Pancreas (tissue), 10 donors: Measurements from ENCODE around the gene RNF123. TPM values are rescaled to one million over a fixed set of nuclear protein-coding genes. Genes with fewer than 3 reads are reported as not detected.
A peak's percentile ranks its signal among the peaks of the same experiment; 100 is the strongest.

Experiments
- ATAC-seq, 4 donors: fragments of 200-7000 bp; cut with Tn5 transposase; one replicate each; pipeline versions ENCODE4 v1.8.0 to v1.9.1; 2020; ENCODE audit warnings: mild to moderate bottlenecking in 4 of 4, moderate library complexity in 4 of 4
- DNase-seq, 6 donors: peaks; one replicate each; pipeline ENCODE4 v3.0.0-alpha.2; 2020
- FAIRE-seq: peaks from 2 replicates; lab custom pipeline; 2012; peaks lifted over from hg19 to GRCh38; lab: Jason Lieb, UNC
- H3K27ac ChIP-seq, 4 donors: fragments of 200-600 bp; sonication (generic); 1 replicate in 3 of 4; 2 replicates in 1 of 4; pipeline versions ENCODE4 v1.5.0 to v1.8.0; 2020
- H3K27me3 ChIP-seq, 4 donors: fragments of 200-600 bp; one replicate each; pipeline ENCODE4 v1.8.0; 2021
- H3K36me3 ChIP-seq, 3 donors: fragments of 200-600 bp; sonication (generic) in 1 of 3; one replicate each; pipeline versions ENCODE4 v1.5.0 to v1.8.0; 2020 to 2021
- H3K4me1 ChIP-seq, 3 donors: fragments of 200-600 bp; one replicate each; pipeline ENCODE4 v1.8.0; 2021
- H3K4me3 ChIP-seq, 4 donors: fragments of 200-600 bp; sonication (generic) in 2 of 4; one replicate each; pipeline versions ENCODE4 v1.5.0 to v1.8.0; 2020 to 2021
- H3K9me3 ChIP-seq, 4 donors: fragments of 200-600 bp; one replicate each; pipeline ENCODE4 v1.8.0; 2021
- WGBS, 2 donors: extraction: QIAGEN DNeasy Blood & Tissue Kit; methylation state at CpG; one replicate each; pipeline ENCODE4 v1.1.7; 2013; 5-methylcytosine and 5-hydroxymethylcytosine counted together
- intact Hi-C, 3 donors: fragments of 100-400 bp; cut with DNase I; formaldehyde crosslinking; loops; one replicate each; pipeline versions ENCODE4 v1.11.1 to v1.14.2; 2022
- polyA plus RNA-seq, 2 donors: library from polyadenylated mRNA; stranded (reverse); fragments of 200-250 nt; gene quantifications; one replicate each; pipeline ENCODE4 v1.2.3, GENCODE V29; 2013
- total RNA-seq, 6 donors: library from RNA; stranded (reverse); fragmentation: NEBNext Ultra II Directional in 4 of 6; extraction: Animal tissue kit (Norgen Biotek cat#: 25700) in 4 of 6; gene quantifications; one replicate each; pipeline versions ENCODE4 v1.2.1 to v1.2.4, GENCODE V29; 2021 to 2023
- TF ChIP-seq, protein P1 (sequence below), 4 donors: fragments of 200-600 bp; sonication (generic) in 3 of 4; IDR thresholded peaks; one replicate each; pipeline versions ENCODE4 v1.5.0 to v1.8.0; 2021; ENCODE audit warnings: antibody characterized with exemption in 4 of 4
- donor health status: healthy with polysubstance abuse.
- donor health status: DM: no; HTN: no; CAD: no; lungs with moderate emphysema.
- donor health status: DM: no; HTN: no; CAD: no.
- donor health status: control.
- donor health status: control.
- donor health status: Bipolar disorder and iron deficiency.
- donor health status: DM: yes; HTN: yes; CAD: no.
- donor health status: DM: no; HTN: no; CAD: no.
- donor health status: DM: no; HTN: no; CAD: no.
- donor health status: DM: yes; HTN: yes; CAD: no.

RNF123 gene
- total and polyA plus RNA-seq, 8 donors = 13.5 to 27.6 (median 20.6) TPM

DNA sequence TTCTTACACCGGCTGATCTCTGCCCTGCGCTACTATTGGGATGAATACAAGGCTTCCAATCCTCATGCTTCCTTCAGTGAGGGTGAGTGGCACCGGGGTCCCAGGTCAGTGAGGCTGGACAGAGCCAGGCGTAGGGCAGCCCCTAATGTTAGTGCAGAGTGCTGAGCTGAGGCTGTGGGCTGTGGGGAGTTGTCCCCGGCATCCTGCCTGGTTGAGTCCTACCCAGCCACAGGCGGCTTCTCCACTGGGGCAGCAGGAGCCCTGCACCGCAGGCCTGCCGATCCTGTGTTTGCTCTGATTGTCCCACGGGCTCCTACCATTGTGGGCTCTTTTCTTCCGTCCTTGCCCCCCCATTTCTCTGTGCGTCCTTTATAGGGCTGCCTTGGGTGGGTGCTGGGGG lies 13.3 kb downstream of the RNF123 start:
- FAIRE-seq (no peak), ATAC-seq (no peak), DNase-seq (peak in 2 of 6 donors; percentile 17 to 61)
- Histone ChIP-seq H3K4me3 (no peak overlapping the region), H3K4me1 (no peaks in the 10 kb centered on the region), H3K9me3 (no peaks in the 10 kb centered on the region), H3K27me3 (no peaks in the 10 kb centered on the region), H3K36me3 (peaks cover 0 to 9% (median 0%) of the 10 kb centered on the region in 3 donors), H3K27ac (no peak overlapping the region)
- intact Hi-C loops = loop anchor here in 2 of 3 donors (5.0 to 10.0 kb wide), 2 partner anchors 140 to 142 kb away; no protein-coding TSS in a partner anchor
- TF ChIP-seq, protein P1, sequence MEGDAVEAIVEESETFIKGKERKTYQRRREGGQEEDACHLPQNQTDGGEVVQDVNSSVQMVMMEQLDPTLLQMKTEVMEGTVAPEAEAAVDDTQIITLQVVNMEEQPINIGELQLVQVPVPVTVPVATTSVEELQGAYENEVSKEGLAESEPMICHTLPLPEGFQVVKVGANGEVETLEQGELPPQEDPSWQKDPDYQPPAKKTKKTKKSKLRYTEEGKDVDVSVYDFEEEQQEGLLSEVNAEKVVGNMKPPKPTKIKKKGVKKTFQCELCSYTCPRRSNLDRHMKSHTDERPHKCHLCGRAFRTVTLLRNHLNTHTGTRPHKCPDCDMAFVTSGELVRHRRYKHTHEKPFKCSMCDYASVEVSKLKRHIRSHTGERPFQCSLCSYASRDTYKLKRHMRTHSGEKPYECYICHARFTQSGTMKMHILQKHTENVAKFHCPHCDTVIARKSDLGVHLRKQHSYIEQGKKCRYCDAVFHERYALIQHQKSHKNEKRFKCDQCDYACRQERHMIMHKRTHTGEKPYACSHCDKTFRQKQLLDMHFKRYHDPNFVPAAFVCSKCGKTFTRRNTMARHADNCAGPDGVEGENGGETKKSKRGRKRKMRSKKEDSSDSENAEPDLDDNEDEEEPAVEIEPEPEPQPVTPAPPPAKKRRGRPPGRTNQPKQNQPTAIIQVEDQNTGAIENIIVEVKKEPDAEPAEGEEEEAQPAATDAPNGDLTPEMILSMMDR (IDR thresholded peaks at IDR 0.05) = no peak
- WGBS, 2 donors = 84 to 89% methylated on average over 11 of the region's 11 CpGs

DNA sequence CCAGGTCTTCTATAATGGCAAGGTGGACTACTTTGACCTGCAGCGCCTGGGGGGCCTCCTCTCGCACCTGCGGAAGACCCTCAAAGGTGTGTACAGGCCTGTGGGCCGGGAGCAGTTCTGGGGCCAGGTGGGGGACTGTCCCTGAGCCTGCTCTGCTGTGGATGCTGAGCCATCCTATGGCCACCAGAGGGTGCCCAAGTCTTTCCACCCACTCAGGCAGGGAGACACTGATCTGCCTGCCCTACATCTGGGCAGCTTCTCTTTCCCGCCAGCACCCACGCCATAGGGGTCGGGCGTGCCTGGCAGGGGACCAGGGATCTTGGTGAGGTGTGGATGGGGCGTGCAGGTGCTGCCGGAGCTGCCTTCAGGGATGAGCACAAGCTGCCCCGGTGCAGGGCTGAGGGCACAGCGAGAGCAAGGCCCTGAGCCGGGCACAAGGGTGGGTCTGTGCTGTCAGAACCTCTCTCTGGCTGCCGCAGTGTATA lies 14.1 kb downstream of the RNF123 start:
- H3K4me3 ChIP-seq = no peak overlapping the region
- intact Hi-C loops = loop anchor here in 2 of 3 donors (5.0 to 10.0 kb wide), 2 partner anchors 139 to 141 kb away; no protein-coding TSS in a partner anchor
- H3K27ac ChIP-seq = no peak overlapping the region
- no peaks in the 10 kb centered on the region for H3K9me3 ChIP-seq
- WGBS, 2 donors = 45 to 52% methylated on average over 14 of the region's 14 CpGs
- FAIRE-seq (no peak), DNase-seq (peak in 4 of 6 donors; percentile 53 to 79 (median 72)), ATAC-seq (peak; percentile 81 to 96 (median 91))
- H3K4me1 ChIP-seq = no peaks in the 10 kb centered on the region
- TF ChIP-seq, protein P1 (IDR thresholded peaks at IDR 0.05) = peak; percentile 73 to 86 (median 82)
- H3K27me3 ChIP-seq = no peaks in the 10 kb centered on the region
- peaks cover 0 to 9% (median 0%) of the 10 kb centered on the region in 3 donors for H3K36me3 ChIP-seq

DNA sequence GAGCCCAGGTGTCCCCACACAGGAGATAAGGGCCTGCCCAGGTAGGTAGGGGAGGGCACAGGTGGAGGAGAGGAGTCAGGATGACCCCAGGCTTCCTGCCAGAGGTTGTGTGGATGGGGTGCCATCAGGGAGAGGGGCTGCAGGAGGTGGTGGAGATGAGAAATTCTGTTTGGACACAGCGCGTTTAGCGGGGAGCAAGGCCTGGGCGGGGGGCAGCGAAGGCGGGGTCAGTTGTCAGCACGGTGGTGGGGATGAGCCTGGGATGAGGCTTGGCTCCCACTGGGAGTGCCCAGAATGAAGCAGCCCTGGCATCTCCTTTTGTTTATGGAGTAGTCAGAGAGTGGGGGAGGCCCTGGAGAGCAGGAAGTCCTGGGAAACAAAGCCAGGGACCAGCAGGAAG lies 14.6 kb downstream of the RNF123 start:
- ATAC-seq = no peak
- H3K27me3 ChIP-seq = no peaks in the 10 kb centered on the region
- TF ChIP-seq, protein P1 (IDR thresholded peaks at IDR 0.05) = no peak
- H3K36me3 ChIP-seq = peaks cover 0 to 9% (median 0%) of the 10 kb centered on the region in 3 donors
- intact Hi-C loops = loop anchor here in 2 of 3 donors (5.0 to 10.0 kb wide), 2 partner anchors 138 to 141 kb away; no protein-coding TSS in a partner anchor
- no peak overlapping the region for H3K27ac ChIP-seq
- no peaks in the 10 kb centered on the region for H3K9me3 ChIP-seq
- H3K4me3 ChIP-seq = no peak overlapping the region
- no peaks in the 10 kb centered on the region for H3K4me1 ChIP-seq
- WGBS, 2 donors = 95 to 96% methylated on average over 7 of the region's 7 CpGs
- DNase-seq = peak in 1 of 6 donors; percentile 55
- no peak for FAIRE-seq

DNA sequence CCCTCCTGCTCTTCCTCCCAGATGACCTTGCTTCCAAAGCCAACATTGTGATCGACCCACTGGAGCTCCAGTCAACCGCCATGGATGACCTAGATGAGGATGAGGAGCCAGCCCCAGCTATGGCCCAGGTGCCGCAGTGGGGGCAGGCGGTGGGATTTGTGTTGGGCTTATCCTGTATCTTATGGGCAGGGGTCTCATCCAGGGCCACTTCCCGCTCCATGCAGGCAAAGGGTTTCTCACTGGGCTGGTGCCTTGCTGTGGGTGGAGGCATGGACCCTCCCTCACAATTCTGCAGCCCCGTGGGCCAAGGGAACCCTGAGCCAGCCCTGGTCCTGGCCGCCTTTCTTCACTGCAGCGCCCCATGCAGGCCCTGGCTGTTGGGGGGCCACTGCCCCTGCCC lies 15.3 kb downstream of the RNF123 start:
- H3K27me3 ChIP-seq = no peaks in the 10 kb centered on the region
- no peaks in the 10 kb centered on the region for H3K9me3 ChIP-seq
- no peaks in the 10 kb centered on the region for H3K4me1 ChIP-seq
- WGBS, 2 donors = 91 to 95% methylated on average over 8 of the region's 8 CpGs
- ATAC-seq (no peak), FAIRE-seq (no peak), DNase-seq (peak in 1 of 6 donors; percentile 55)
- TF ChIP-seq, protein P1 (IDR thresholded peaks at IDR 0.05) = no peak
- H3K27ac ChIP-seq = no peak overlapping the region
- peaks cover 0 to 9% (median 0%) of the 10 kb centered on the region in 3 donors for H3K36me3 ChIP-seq
- intact Hi-C loops = loop anchor here in 2 of 3 donors (5.0 to 10.0 kb wide), 2 partner anchors 138 to 140 kb away; no protein-coding TSS in a partner anchor
- H3K4me3 ChIP-seq = no peak overlapping the region
